ENCODE measurements around the gene ENPP7. TPM values are rescaled to one million over a fixed set of nuclear protein-coding genes. Genes with fewer than 3 reads are reported as not detected.

Gene ENPP7
- not detected for total RNA-seq
- not detected for polyA plus RNA-seq
- long read RNA-seq, donor 1 = 0 reads
- long read RNA-seq, donor 2 = 0 reads
- long read RNA-seq, donor 3 = 0 reads

DNA sequence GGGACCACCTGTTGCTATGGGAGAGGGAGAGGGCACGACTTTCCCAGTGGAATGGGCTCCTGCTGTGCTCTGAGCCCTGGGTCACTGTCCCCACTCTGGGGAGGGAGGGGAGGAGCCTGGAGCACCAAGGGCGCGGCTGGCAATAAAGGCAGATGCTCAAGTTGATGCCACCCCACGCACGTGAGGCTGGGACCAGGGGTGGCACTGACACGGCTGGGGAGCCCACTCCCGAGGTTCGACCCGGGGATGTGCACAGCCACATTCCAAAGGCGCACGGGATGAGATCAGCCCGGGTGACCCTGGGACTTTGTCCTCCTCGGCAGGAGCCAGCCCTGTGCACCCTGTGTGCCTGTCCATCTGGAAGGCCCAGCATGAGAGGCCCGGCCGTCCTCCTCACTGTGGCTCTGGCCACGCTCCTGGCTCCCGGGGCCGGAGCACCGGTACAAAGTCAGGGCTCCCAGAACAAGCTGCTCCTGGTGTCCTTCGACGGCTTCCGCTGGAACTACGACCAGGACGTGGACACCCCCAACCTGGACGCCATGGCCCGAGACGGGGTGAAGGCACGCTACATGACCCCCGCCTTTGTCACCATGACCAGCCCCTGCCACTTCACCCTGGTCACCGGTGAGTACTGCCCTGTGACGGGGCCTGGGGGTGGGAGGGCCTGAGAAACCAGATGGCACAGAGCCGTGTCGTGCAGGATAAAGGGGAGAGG is at the start of gene ENPP7:
ENPP7 (plus strand) TSS at position 175 of the 715 bp plus-strand sequence; CDS start at position 372, 197 bp downstream.
- Histone ChIP-seq H3K27me3 (no peaks in the 10 kb centered on the region), H3K4me3 (no peak within 1 kb of the TSS), H3K36me3 (no peaks in the 10 kb centered on the region), H3K9me3 (no peaks in the 10 kb centered on the region), H3K4me1 (peaks cover 0 to 21% (median 1%) of the 10 kb centered on the region in 12 donors), H3K27ac (no peak within 1 kb of the TSS)
- ATAC-seq (no peak), DNase-seq (no peak)
- TF ChIP-seq CTCF (IDR thresholded peaks at IDR 0.05) (no peak), POLR2A (IDR thresholded peaks at IDR 0.05) (no peak)
- intact Hi-C loops (cut with DNase I) = no loop called here
- 90 to 97% (median 94%) methylated on average over 29 to 33 of the region's 33 CpGs for WGBS, 4 donors

GRCh38 chr17:79681101-79681621 is 49.6 kb upstream of the ENPP7 start:
- 59 to 70% (median 69%) methylated on average over 8 to 14 of the region's 14 CpGs for WGBS, 4 donors

GRCh38 chr17:79681628-79682261 is 49.0 kb upstream of the ENPP7 start:
- WGBS, 4 donors = 61 to 70% (median 68%) methylated on average over 7 to 9 of the region's 9 CpGs
- H3K4me3 ChIP-seq = no peak overlapping the region
- DNase-seq (no peak), ATAC-seq (no peak)
- no peaks in the 10 kb centered on the region for H3K4me1 ChIP-seq
- H3K27ac ChIP-seq = no peak overlapping the region
- intact Hi-C loops (cut with DNase I) = no loop called here
- TF ChIP-seq POLR2A (IDR thresholded peaks at IDR 0.05) (no peak), CTCF (IDR thresholded peaks at IDR 0.05) (no peak)
- no peaks in the 10 kb centered on the region for H3K36me3 ChIP-seq
- H3K9me3 ChIP-seq = no peaks in the 10 kb centered on the region
- peaks cover 0 to 59% (median 7%) of the 10 kb centered on the region in 9 donors for H3K27me3 ChIP-seq

More at GRCh38 chr17:79681101-79681621, 49.6 kb upstream of the ENPP7 start:
- TF ChIP-seq POLR2A (IDR thresholded peaks at IDR 0.05) (no peak), CTCF (IDR thresholded peaks at IDR 0.05) (no peak)
- Histone ChIP-seq H3K4me1 (no peaks in the 10 kb centered on the region), H3K27ac (no peak overlapping the region), H3K9me3 (no peaks in the 10 kb centered on the region), H3K27me3 (peaks cover 0 to 54% (median 7%) of the 10 kb centered on the region in 9 donors), H3K4me3 (no peak overlapping the region), H3K36me3 (no peaks in the 10 kb centered on the region)
- DNase-seq = no peak
- intact Hi-C loops (cut with DNase I) = no loop called here
- no peak for ATAC-seq

GRCh38 chr17:79683365-79683764 is 47.4 kb upstream of the ENPP7 start:
- no peak for DNase-seq
- H3K4me3 ChIP-seq = no peak overlapping the region
- no peak for ATAC-seq
- H3K27ac ChIP-seq = no peak overlapping the region
- H3K4me1 ChIP-seq = no peaks in the 10 kb centered on the region
- intact Hi-C loops (cut with DNase I) = no loop called here
- H3K27me3 ChIP-seq = peaks cover 0 to 64% (median 7%) of the 10 kb centered on the region in 9 donors
- 85 to 90% (median 88%) methylated on average over 12 of the region's 12 CpGs for WGBS, 4 donors
- TF ChIP-seq POLR2A (IDR thresholded peaks at IDR 0.05) (no peak), CTCF (IDR thresholded peaks at IDR 0.05) (no peak)
- no peaks in the 10 kb centered on the region for H3K9me3 ChIP-seq
- no peaks in the 10 kb centered on the region for H3K36me3 ChIP-seq
